Anterior cingulate cortex (tissue), 58 donors: ENCODE results near the gene MED28.

Source experiments
- DNase-seq, 58 donors: peaks; one replicate each; lab custom pipeline; 2025; lab: John Stamatoyannopoulos, UW

Gene MED28

GRCh38 chr4:17613761-17614415, 553 bp upstream of the MED28 start:
- DNase-seq: peak in 14 of 58 donors; percentile 6 to 82 (median 68)

- DNase-seq: no peak
Measured at GRCh38 chr4:17616283-17616682, 1.8 kb downstream of the MED28 start.

GRCh38 chr4:17618926-17619325, 4.5 kb downstream of the MED28 start:
- no peak for DNase-seq

- DNase-seq: no peak
Measured at GRCh38 chr4:17619416-17620105, 5.1 kb downstream of the MED28 start.

- DNase-seq: no peak
Measured at GRCh38 chr4:17623451-17624001, 9.1 kb downstream of the MED28 start.

GRCh38 chr4:17624821-17625220, 10.4 kb downstream of the MED28 start:
- DNase-seq: peak in 1 of 58 donors; percentile 23

- DNase-seq: no peak
Measured at GRCh38 chr4:17630228-17630627, 15.8 kb downstream of the MED28 start.

- no peak for DNase-seq
Measured at GRCh38 chr4:17633600-17633999, 19.2 kb downstream of the MED28 start.

GRCh38 chr4:17635056-17635455, 20.6 kb downstream of the MED28 start:
- DNase-seq: no peak

- peak in 6 of 58 donors; percentile 36 to 61 (median 40) for DNase-seq
Measured at GRCh38 chr4:17636341-17636695, 21.9 kb downstream of the MED28 start.

GRCh38 chr4:17636696-17637622, 22.5 kb downstream of the MED28 start:
- peak in 55 of 58 donors; percentile 10 to 88 (median 67) for DNase-seq

- DNase-seq: no peak
Measured at GRCh38 chr4:17639136-17639535, 24.7 kb downstream of the MED28 start.

GRCh38 chr4:17642398-17642783, 27.9 kb downstream of the MED28 start:
- no peak for DNase-seq

GRCh38 chr4:17646693-17647092, 32.3 kb downstream of the MED28 start:
- DNase-seq: no peak

GRCh38 chr4:17647176-17647806, 32.9 kb downstream of the MED28 start:
- no peak for DNase-seq

GRCh38 chr4:17647927-17648326, 33.5 kb downstream of the MED28 start:
- DNase-seq: no peak

GRCh38 chr4:17650406-17650805, 36.0 kb downstream of the MED28 start:
- DNase-seq: no peak

- no peak for DNase-seq
Measured at GRCh38 chr4:17654701-17655100, 40.3 kb downstream of the MED28 start.

- no peak for DNase-seq
Measured at GRCh38 chr4:17657090-17657489, 42.6 kb downstream of the MED28 start.

- DNase-seq: no peak
Measured at GRCh38 chr4:17657849-17658248, 43.4 kb downstream of the MED28 start.
